Neuronal stem cell (in vitro differentiated cells): ENCODE data around the gene THAP8.

Experiments
- DNase-seq: peaks from one replicate; pipeline ENCODE4 v3.0.0-alpha.2; 2013; ENCODE audit warnings: low spot score
- H2AFZ ChIP-seq: one replicate; pipeline ENCODE4 v1.6.1; 2013; ENCODE audit warnings: mild to moderate bottlenecking, low read length, inconsistent platforms
- H2AK5ac ChIP-seq: 2 replicates; pipeline ENCODE4 v1.6.1; 2013; ENCODE audit warnings: low read depth, mild to moderate bottlenecking, inconsistent platforms, low read length, moderate library complexity, mixed read lengths
- H2BK120ac ChIP-seq: 2 replicates; pipeline ENCODE4 v1.6.1; 2013; ENCODE audit warnings: low read depth, mild to moderate bottlenecking, inconsistent platforms, low read length, moderate library complexity, mixed read lengths
- H2BK12ac ChIP-seq: one replicate; pipeline ENCODE4 v1.6.1; 2013; ENCODE audit warnings: low read length, inconsistent platforms
- H2BK15ac ChIP-seq: 2 replicates; pipeline ENCODE4 v1.6.1; 2013; ENCODE audit warnings: mild to moderate bottlenecking, low read length, inconsistent platforms, mixed read lengths
- H2BK5ac ChIP-seq: one replicate; pipeline ENCODE4 v1.6.1; 2013; ENCODE audit warnings: inconsistent platforms, mild to moderate bottlenecking, low read length, moderate library complexity
- H3K14ac ChIP-seq: one replicate; pipeline ENCODE4 v1.6.1; 2013; ENCODE audit warnings: low read length, inconsistent platforms
- H3K18ac ChIP-seq: 2 replicates; pipeline ENCODE4 v1.6.1; 2013; ENCODE audit warnings: low read length, inconsistent platforms
- H3K23ac ChIP-seq: 2 replicates; pipeline ENCODE4 v1.6.1; 2013; ENCODE audit warnings: low read depth, mild to moderate bottlenecking, mixed read lengths, low read length, inconsistent platforms; ENCODE audit not compliant: poor library complexity
- H3K27ac ChIP-seq: replicated peaks from 3 replicates; pipeline ENCODE4 v1.5.1; 2013; ENCODE audit warnings: low read length, inconsistent platforms
- H3K27me3 ChIP-seq, 3 experiments: 2 replicates each; pipeline ENCODE4 v1.6.1; 2013; ENCODE audit warnings: low read length in 3 of 3, mild to moderate bottlenecking in 2 of 3, inconsistent platforms in 1 of 3, low read depth in 1 of 3, mixed read lengths in 1 of 3, moderate library complexity in 1 of 3; ENCODE audit not compliant: control insufficient read depth in 3 of 3, insufficient read depth in 3 of 3
- H3K36me3 ChIP-seq, 2 donors: replicated peaks in 1 of 2; 2 replicates each; pipeline ENCODE4 v1.6.1; 2013; ENCODE audit warnings: low read length in 2 of 2; ENCODE audit not compliant: control insufficient read depth in 2 of 2, insufficient read depth in 2 of 2
- H3K4ac ChIP-seq: 2 replicates; pipeline ENCODE4 v1.6.1; 2013; ENCODE audit warnings: inconsistent platforms, mild to moderate bottlenecking, low read length, moderate library complexity
- H3K4me1 ChIP-seq, 2 donors: 1 replicate in 1 of 2; 2 replicates in 1 of 2; pipeline ENCODE4 v1.6.1; 2013; ENCODE audit warnings: low read length in 2 of 2, low read depth in 1 of 2; ENCODE audit not compliant: control insufficient read depth in 2 of 2, insufficient read depth in 1 of 2
- H3K4me2 ChIP-seq: one replicate; pipeline ENCODE4 v1.6.1; 2013; ENCODE audit warnings: mild to moderate bottlenecking, low read length, inconsistent platforms; ENCODE audit not compliant: insufficient read depth, poor library complexity, severe bottlenecking
- H3K4me3 ChIP-seq, 2 donors: 2 replicates each; pipeline ENCODE4 v1.5.1; 2013; ENCODE audit warnings: low read length in 2 of 2, mild to moderate bottlenecking in 2 of 2, inconsistent platforms in 1 of 2, moderate library complexity in 1 of 2
- H3K79me1 ChIP-seq: one replicate; pipeline ENCODE4 v1.6.1; 2013; ENCODE audit warnings: low read depth, mild to moderate bottlenecking, inconsistent platforms, low read length, moderate library complexity
- H3K9ac ChIP-seq: one replicate; pipeline ENCODE4 v1.6.1; 2013; ENCODE audit warnings: mild to moderate bottlenecking, low read depth, low read length, inconsistent platforms; ENCODE audit not compliant: poor library complexity
- H3K9me3 ChIP-seq, 2 donors: replicated peaks in 1 of 2; 2 replicates each; pipeline versions ENCODE3 to v1.6.1; 2013; ENCODE audit warnings: low read length in 2 of 2, mild to moderate bottlenecking in 2 of 2, inconsistent platforms in 1 of 2, low read depth in 1 of 2, mixed read lengths in 1 of 2, moderate library complexity in 1 of 2; ENCODE audit not compliant: control insufficient read depth in 2 of 2, insufficient read depth in 1 of 2
- H4K8ac ChIP-seq: one replicate; pipeline ENCODE4 v1.6.1; 2013; ENCODE audit warnings: low read depth, mild to moderate bottlenecking, inconsistent platforms, low read length, moderate library complexity
- H4K91ac ChIP-seq: one replicate; pipeline ENCODE4 v1.6.1; 2013; ENCODE audit warnings: low read length, low read depth, mild to moderate bottlenecking, inconsistent platforms; ENCODE audit not compliant: poor library complexity
- WGBS, 2 donors: extraction: QIAGEN DNeasy Blood & Tissue Kit; methylation state at CpG; one replicate each; pipeline ENCODE4 v1.1.7; 2013; ENCODE audit warnings: missing lambda C conversion rate in 2 of 2, mixed read lengths in 1 of 2; ENCODE audit not compliant: insufficient read length in 2 of 2, insufficient replicate concordance in 1 of 2; ENCODE audit errors: extremely low coverage in 2 of 2; 5-methylcytosine and 5-hydroxymethylcytosine counted together

THAP8 gene

GRCh38 chr19:36014012-36014924, 39.8 kb downstream of the THAP8 start, which contains the start of gene ALKBH6:
ALKBH6 (minus strand) TSS chr19:36014213; CDS start chr19:36013397, 816 bp downstream.
- Histone ChIP-seq H4K8ac (no peak within 1 kb of the TSS), H3K18ac (peak within 1 kb of the TSS; percentile 76), H3K27me3 (peaks cover 0 to 2% (median 0%) of the 10 kb centered on the region in 3 experiments), H3K4me2 (peak within 1 kb of the TSS; percentile 98), H3K4me3 (peak within 1 kb of the TSS; percentile 90 to 91), H3K36me3 (peaks cover 25 to 34% of the 10 kb centered on the region in 2 donors), H3K14ac (no peak within 1 kb of the TSS), H3K9ac (peak within 1 kb of the TSS; percentile 89), H3K23ac (peak within 1 kb of the TSS; percentile 56), H2BK12ac (no peak within 1 kb of the TSS), H3K9me3 (no peaks in the 10 kb centered on the region), H4K91ac (no peak within 1 kb of the TSS), H3K27ac (no peak within 1 kb of the TSS), H2BK120ac (peak within 1 kb of the TSS; percentile 64), H3K79me1 (peaks cover 7% of the 10 kb centered on the region), H2BK5ac (no peak within 1 kb of the TSS), H2AFZ (peak within 1 kb of the TSS; percentile 88), H3K4ac (no peak within 1 kb of the TSS), H2BK15ac (no peak within 1 kb of the TSS), H3K4me1 (peaks cover 7 to 12% of the 10 kb centered on the region in 2 donors), H2AK5ac (peak within 1 kb of the TSS; percentile 64)
- WGBS, 2 donors = no CpG with 5 or more reads among the region's 42 CpGs
- DNase-seq = peak; percentile 96

GRCh38 chr19:36013280-36014011, 40.6 kb downstream of the THAP8 start:
- no CpG with 5 or more reads among the region's 15 CpGs for WGBS, 2 donors
- peak overlapping the region; percentile 85 for H2AFZ ChIP-seq
- H3K9ac ChIP-seq = no peak overlapping the region
- H3K18ac ChIP-seq = peak overlapping the region; percentile 76
- H4K8ac ChIP-seq = no peak overlapping the region
- DNase-seq = no peak
- H3K9me3 ChIP-seq = no peaks in the 10 kb centered on the region
- peak overlapping the region; percentile 90 to 91 for H3K4me3 ChIP-seq
- H2AK5ac ChIP-seq = peak overlapping the region; percentile 64
- no peak overlapping the region for H3K4ac ChIP-seq
- H2BK12ac ChIP-seq = no peak overlapping the region
- peaks cover 8% of the 10 kb centered on the region for H3K79me1 ChIP-seq
- H3K27me3 ChIP-seq = peaks cover 0 to 2% (median 0%) of the 10 kb centered on the region in 3 experiments
- peak overlapping the region; percentile 64 for H2BK120ac ChIP-seq
- peaks cover 7 to 19% of the 10 kb centered on the region in 2 donors for H3K4me1 ChIP-seq
- peaks cover 21 to 26% of the 10 kb centered on the region in 2 donors for H3K36me3 ChIP-seq
- H4K91ac ChIP-seq = no peak overlapping the region
- H3K4me2 ChIP-seq = peak overlapping the region; percentile 84
- H3K23ac ChIP-seq = no peak overlapping the region
- no peak overlapping the region for H3K27ac ChIP-seq
- H3K14ac ChIP-seq = no peak overlapping the region
- H2BK15ac ChIP-seq = no peak overlapping the region
- no peak overlapping the region for H2BK5ac ChIP-seq

GRCh38 chr19:36010402-36010801, 43.7 kb downstream of the THAP8 start:
- no peak overlapping the region for H4K8ac ChIP-seq
- H3K27me3 ChIP-seq = peaks cover 0 to 2% (median 0%) of the 10 kb centered on the region in 3 experiments
- peaks cover 11% of the 10 kb centered on the region for H3K79me1 ChIP-seq
- no peak overlapping the region for H2BK120ac ChIP-seq
- no peak overlapping the region for H3K9ac ChIP-seq
- H3K4me3 ChIP-seq = no peak overlapping the region
- no peaks in the 10 kb centered on the region for H3K9me3 ChIP-seq
- peak overlapping the region; percentile 75 for H2AK5ac ChIP-seq
- no peak overlapping the region for H3K14ac ChIP-seq
- H4K91ac ChIP-seq = no peak overlapping the region
- peak overlapping the region; percentile 55 for H3K23ac ChIP-seq
- no peak overlapping the region for H2BK12ac ChIP-seq
- H3K4ac ChIP-seq = peak overlapping the region; percentile 53
- H3K4me1 ChIP-seq = peaks cover 7 to 19% of the 10 kb centered on the region in 2 donors
- no peak for DNase-seq
- H3K18ac ChIP-seq = peak overlapping the region; percentile 35
- WGBS, 2 donors = no CpG with 5 or more reads among the region's 11 CpGs
- H3K36me3 ChIP-seq = peaks cover under 1 to 3% of the 10 kb centered on the region in 2 donors
- H2BK5ac ChIP-seq = peak overlapping the region; percentile 95
- no peak overlapping the region for H3K4me2 ChIP-seq
- H2AFZ ChIP-seq = no peak overlapping the region
- H3K27ac ChIP-seq = no peak overlapping the region
- peak overlapping the region; percentile 89 for H2BK15ac ChIP-seq
